ENCODE data around the gene EPSTI1.
"Not testable (repeated sequence)": the region's sequence is repeated elsewhere in the genome, so short reads cannot be mapped to it uniquely, and the experiment has no call there.

EPSTI1 gene

DNA sequence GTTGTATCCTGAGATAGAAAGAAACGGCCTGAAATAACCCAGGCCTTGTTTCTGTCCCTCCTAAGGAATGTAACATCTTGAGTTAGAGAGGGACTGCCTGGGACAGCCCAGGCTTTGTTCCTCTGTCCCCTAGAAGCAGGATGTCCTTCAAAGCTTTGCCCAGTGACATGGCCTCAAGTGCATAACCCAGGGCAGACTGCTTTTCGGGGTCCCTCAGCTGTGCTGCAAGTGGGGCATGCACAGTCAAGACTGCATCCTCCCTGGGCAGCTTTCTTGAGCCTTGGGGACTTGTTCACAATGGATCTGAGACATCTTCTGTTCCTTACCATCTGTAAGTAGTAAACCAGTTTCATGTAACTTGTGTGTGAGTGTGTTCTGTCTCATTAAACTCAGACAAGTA is 7.5 kb upstream of the EPSTI1 start:
- TF ChIP-seq CTCF (IDR thresholded peaks at IDR 0.05; ENCODE audit: control insufficient read depth, insufficient read depth, low read depth, low read length, missing control alignments), result no peak
- no peak overlapping the region for H3K4me3 ChIP-seq (ENCODE audit: control insufficient read depth, low read depth, low read length)
- DNase-seq (ENCODE audit: low read depth), result no peak

DNA sequence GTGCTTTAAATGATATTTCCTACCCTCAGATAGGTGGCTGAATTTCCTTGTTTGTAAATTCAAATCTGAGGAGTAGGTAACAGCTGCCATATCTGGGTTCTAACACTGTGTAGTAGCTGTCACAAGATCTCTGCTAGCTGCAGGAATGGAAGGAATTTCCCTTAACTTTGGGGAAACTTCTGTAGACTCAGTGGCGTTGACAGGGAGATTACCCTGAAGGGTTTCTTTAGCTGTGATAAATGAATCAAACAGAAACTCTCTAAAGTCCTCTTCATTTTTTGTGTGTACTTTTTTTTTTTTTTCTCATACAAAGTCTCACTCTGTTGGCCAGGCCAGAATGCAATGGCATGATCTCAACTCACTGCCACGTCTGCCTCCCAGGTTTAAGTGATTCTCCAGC is 5.3 kb upstream of the EPSTI1 start:
- no peak for DNase-seq (ENCODE audit: low read depth)
- no peak overlapping the region for H3K4me3 ChIP-seq (ENCODE audit: control insufficient read depth, low read depth, low read length)
- no peak for TF ChIP-seq CTCF (IDR thresholded peaks at IDR 0.05; ENCODE audit: control insufficient read depth, insufficient read depth, low read depth, low read length, missing control alignments)

- H3K4me3 ChIP-seq (ENCODE audit: control insufficient read depth, low read depth, low read length), result no peak overlapping the region
- TF ChIP-seq CTCF (IDR thresholded peaks at IDR 0.05; ENCODE audit: control insufficient read depth, insufficient read depth, low read depth, low read length, missing control alignments), result no peak
- DNase-seq (ENCODE audit: low read depth), result peak; percentile 89
Observed at GRCh38 chr13:42996584-42996983, 4.5 kb upstream of the EPSTI1 start.

- no peak overlapping the region for H3K4me3 ChIP-seq (ENCODE audit: control insufficient read depth, low read depth, low read length)
- DNase-seq (ENCODE audit: low read depth), result no peak
- no peak for TF ChIP-seq CTCF (IDR thresholded peaks at IDR 0.05; ENCODE audit: control insufficient read depth, insufficient read depth, low read depth, low read length, missing control alignments)
Observed at GRCh38 chr13:42994878-42995277, 2.8 kb upstream of the EPSTI1 start.

- TF ChIP-seq CTCF (IDR thresholded peaks at IDR 0.05; ENCODE audit: control insufficient read depth, insufficient read depth, low read depth, low read length, missing control alignments), result no peak
- DNase-seq (ENCODE audit: low read depth), result no peak
- no peak overlapping the region for H3K4me3 ChIP-seq (ENCODE audit: control insufficient read depth, low read depth, low read length)
Observed at GRCh38 chr13:42992764-42993122, 702 bp upstream of the EPSTI1 start.

GRCh38 chr13:42991233-42991897 is 676 bp downstream of the EPSTI1 start:
- peak overlapping the region; percentile 73 for H3K4me3 ChIP-seq (ENCODE audit: control insufficient read depth, low read depth, low read length)
- DNase-seq (ENCODE audit: low read depth), result not testable (repeated sequence)

DNA sequence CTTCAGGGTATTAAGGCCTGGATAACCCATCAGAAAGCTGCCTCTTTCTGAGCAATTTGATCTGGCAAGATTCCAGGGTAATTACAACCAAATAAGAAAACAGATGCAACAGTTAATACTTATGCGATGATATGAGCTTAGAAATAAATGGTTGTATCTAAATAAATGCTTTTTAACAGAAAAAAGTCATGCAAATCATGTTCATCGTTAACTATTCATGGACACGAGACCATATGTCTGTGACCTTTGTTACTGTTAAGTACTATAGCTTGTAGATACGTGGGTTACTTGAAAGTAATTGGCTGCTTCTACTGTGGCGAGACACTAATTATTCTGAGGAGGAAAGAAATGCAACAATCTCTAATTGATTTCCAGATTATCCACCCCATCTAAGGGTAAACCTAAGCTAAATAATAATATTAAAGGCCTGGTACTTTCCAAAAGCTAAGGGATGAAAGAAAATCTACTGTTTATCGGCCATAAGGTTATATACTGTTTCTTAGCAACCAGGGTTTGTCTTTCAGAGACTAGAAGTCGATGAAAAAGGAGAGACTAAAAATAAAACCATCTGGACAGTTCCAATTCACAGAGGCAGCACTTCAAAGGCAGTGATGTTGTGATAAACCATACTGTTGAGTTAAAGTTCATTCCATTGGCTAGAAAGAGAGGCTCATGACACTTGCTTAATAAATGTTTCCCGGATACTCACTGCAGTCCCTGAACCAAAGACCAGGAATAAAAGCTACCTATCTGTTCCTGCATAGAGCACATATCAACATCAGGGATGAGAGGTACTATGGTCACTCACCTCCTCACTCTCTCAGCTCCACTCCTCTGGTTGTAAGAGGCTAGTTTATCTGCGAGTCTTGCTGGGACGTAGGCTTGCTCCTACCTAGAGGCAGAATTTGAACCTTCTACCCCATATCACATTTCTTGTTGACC is 1.5 kb downstream of the EPSTI1 start:
- no peak overlapping the region for H3K4me3 ChIP-seq (ENCODE audit: control insufficient read depth, low read depth, low read length)
- no peak for DNase-seq (ENCODE audit: low read depth)

More for the DNA sequence above, 1.5 kb downstream of the EPSTI1 start:
- TF ChIP-seq CTCF (IDR thresholded peaks at IDR 0.05; ENCODE audit: control insufficient read depth, insufficient read depth, low read depth, low read length, missing control alignments), result no peak

Data from AG09309 (cell line).